ENCODE measurements around the gene IL1RN. TPM values are rescaled to one million over a fixed set of nuclear protein-coding genes. Genes with fewer than 3 reads are reported as not detected.

The IL1RN gene
- total RNA-seq, 1 donor from 2014 or later, result not detected

DNA sequence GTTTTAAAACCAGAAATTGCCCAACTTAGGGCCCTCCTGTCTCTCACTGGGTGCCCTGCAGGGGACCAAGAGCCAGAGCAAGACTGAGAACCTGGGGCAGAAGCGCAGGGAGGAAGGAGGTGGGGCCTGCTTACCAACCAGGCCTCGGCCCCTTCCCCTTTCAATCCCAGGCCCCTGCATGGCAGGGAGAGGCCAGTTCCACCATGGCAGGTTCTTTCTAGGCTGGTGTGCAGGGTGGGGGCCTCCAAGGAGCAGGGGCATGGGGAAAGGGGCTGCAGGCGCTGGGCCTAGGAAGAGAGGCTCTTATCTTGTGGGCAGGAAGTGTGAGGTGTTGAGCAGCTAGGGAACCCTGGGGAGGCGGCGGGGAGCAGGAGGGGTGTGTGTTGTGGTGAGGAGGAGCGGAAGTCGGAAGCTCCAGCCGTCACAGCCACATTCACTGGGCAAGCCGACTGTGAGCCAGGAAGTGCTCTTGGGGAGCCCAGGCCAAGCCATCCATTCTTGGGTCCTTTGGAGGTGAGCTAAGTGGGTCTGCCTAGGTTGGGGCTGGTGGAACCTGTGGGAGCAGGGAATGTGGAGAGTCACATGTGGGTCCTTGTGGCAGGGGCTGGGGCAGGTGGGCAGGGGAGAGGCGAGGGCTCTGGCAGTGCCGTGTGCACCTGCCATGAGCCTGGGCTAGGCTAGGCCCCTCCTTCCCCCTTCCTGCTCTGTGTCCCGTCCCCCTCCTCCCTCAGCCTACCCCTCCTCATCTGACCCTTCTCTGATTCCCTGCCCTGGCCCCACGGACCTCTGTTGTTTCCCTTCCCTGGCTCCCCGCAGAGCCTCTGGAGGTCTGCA is 46.4 kb downstream of the IL1RN start, which contains the start of gene PSD4:
TSS of gene PSD4 (plus strand) at position 430 of the 834 bp plus-strand sequence. CDS start 8,486 bp downstream, outside the sequence.
- DNase-seq (ENCODE audit: low read depth, low spot score), result no peak

DNA sequence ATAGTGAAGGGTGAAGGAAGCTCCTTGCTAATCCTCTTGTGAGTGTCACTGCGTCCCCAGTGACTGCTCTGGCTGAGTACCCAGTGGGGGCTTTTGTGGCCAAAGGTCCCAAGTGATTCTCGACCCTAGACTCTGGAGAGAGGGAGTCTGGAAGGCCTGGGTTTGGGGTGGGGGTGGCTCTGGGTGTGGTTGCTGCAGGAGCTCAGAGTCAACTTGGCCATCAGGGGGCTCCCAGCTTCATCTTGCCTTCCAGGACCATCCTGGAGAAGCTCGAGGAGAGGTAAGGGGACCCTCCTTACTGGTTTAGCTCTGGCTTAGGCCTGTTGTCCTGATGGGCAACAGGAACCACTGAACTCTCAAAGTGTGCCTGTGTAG is 47.0 kb downstream of the IL1RN start:
- no peak for DNase-seq (ENCODE audit: low read depth, low spot score)

DNA sequence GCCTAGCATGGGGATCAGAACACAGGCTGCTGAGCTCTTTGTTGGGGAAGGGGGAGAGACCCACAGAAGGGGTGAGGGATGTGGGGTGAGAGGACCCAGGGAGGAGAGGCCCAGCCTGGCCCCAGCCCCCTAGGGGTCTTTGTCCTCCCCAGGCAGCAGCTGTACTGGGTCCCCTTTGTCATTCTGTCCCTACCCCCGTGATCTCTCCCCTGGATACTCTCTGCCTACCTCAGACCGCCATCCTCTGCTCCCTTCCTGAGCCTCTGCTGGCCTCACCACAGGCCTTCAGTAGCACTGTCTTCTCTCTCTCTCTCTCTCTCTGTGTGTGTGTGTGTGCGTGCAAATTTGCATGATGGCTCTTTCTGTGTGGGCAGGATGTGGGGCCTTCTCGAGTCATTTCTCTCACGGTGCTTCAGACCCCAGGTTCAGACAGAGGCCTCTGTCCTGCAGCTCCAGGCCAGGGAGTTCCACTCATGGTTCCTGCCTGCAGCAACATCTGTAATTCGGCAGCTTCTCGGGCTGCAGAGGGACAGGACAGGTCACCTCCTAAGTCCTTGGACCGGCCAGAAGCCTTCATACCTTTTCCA is 47.7 kb downstream of the IL1RN start:
- no peak for DNase-seq (ENCODE audit: low read depth, low spot score)

DNA sequence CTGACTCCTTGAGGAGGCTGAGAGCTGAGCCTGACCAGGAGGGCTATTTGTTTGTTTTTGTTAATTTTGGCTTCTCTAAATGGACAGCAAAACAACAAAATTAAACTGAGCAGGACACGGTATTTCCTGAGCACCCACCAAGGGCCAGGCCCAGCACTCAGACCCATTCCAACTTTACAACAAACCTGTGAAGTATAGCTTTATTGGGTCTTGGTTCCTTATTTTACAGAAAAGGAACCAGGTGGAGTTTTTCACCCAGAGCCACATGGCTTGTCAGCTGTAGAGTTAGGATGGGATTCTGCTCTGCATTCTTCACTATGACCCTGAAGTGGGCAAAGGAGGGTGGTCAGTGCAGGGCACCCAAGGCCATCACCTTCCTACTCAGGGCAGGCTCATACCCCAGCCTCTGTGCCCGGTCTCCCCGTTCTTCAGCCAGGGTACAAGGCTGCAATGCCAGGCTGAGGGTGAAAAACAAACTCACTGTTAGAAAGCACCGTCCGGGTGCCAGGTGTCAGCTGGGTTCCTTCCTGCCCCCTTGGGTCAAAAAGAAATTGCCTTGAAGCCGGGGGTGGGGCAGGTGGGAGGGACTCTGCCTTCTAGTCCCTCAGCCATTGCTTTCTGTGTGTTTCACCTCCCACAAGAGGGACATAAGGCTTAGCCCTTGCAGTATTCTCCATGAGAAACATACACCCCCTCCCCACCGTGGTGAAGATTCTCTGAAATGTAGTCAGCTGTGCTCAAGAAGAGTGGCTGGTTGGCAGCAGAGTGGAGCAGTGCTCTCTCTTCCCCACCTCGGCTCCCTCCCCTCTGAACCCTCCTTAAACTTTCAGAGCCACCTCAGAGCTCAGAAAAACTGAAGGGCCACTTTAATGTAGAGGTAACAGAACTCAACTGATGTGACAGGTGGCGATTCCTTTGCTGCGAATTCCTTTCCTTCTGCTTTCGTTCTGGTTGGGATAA is 48.6 kb downstream of the IL1RN start:
- no peak for DNase-seq (ENCODE audit: low read depth, low spot score)

DNA sequence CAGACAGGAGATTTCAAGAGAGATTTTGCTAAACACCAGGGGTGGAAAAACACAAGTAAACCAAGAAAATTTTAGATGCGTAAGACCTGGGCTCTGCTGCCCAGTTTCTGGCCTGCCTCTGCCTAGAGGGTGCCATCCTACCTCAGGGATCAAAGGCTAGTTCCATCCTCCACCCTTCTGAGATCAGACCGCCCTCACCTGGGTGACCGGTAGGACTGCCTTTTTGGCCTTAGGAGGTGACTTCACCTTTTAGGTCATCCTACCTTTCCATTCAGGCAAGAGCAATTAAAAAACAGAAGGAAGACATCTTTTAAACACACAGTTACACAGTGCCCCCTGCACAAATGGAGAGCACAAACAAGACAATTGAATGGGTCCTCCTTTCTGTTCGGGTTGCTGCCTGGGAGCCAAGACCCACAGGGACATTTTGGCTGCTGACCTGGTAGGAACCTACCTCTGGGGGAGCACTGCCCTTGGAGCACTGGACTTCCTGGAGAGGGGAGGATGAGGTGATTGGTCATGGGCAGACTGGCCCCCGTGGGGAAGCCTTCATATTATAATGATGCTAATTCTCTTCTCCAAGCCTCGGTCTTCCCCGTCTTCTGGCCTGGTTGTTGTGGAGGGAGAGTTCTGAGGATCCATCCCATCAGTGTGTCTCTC is 49.4 kb downstream of the IL1RN start:
- no peak for DNase-seq (ENCODE audit: low read depth, low spot score)

DNA sequence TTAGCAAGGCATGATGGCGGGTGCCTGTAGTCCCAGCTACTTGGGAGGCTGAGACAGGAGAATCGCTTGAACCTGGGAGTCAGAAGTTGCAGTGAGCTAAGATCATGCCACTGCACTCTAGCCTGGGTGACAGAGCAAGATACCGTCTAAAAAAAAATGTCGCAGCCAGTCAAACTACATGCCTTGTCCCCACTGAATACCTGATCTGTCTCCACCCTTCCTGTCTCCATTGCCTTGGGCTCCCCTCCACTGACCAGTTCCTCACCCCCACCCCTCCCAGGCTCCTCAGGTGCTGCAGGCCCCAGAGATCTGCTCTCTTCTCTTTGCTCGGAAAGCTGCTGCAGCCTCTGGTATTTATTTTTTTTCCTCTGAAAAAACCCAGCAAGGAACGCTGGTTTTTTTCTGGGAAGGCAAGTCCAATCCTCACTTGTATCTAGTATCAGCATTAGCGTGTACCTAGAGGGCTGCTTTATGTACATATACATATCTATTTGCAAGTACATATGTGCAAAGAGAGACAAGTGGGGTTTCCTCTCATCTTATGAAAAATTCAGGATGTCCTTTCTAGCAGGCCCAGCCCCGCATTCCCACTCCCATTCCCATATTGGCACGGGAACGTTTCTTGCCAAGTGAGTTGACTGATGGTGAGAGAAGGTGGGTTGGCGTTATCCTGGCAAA is 50.8 kb downstream of the IL1RN start:
- no peak for DNase-seq (ENCODE audit: low read depth, low spot score)

DNA sequence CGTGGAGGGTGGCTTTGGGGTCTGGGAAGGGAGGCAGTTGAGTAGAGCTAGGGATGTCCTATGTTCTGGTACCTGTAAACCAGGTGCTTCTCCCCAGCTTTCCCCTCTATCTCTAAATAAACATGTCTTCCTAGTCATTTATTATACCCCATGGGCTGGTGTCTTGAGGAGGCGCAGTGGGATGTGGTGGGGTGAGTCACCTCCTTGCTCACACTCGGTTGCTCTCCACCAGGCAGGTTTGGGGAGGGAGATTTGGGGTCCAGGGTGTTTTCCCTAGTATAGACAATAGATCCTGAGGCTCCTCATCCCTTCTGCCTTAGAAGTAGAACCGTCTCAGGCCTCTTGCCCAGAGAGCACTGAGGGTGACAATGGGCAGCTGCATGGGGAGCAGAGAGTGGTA is 51.5 kb downstream of the IL1RN start:
- no peak for DNase-seq (ENCODE audit: low read depth, low spot score)

DNA sequence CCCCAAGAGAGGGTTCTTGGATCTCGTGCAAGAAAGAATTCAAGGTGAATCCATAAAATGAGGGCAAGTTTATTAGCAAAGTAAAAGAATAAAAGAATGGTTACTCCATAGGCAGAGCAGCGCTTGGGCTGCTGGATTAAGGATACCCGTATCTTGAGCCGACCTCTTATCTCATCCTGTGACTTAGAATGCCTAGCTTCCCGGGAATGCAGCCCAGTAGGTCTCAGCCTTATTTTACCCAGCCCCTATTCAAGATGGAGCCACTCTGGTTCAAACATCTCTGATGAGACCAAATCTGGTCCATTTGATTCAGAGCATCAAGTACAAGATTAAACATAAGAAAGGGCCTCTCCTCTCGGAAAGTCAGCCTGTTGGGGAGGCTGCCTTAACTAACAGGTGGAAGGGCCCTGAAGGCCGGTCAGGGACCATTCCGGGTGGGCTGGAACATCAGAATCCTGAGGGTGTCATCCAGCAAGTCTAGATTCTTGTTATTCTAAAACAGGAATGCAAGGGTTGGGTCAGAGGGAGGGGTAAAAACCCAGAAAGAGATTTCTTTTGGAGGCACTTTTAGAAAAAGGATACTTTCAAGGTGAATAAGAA is 52.1 kb downstream of the IL1RN start:
- no peak for DNase-seq (ENCODE audit: low read depth, low spot score)

DNA sequence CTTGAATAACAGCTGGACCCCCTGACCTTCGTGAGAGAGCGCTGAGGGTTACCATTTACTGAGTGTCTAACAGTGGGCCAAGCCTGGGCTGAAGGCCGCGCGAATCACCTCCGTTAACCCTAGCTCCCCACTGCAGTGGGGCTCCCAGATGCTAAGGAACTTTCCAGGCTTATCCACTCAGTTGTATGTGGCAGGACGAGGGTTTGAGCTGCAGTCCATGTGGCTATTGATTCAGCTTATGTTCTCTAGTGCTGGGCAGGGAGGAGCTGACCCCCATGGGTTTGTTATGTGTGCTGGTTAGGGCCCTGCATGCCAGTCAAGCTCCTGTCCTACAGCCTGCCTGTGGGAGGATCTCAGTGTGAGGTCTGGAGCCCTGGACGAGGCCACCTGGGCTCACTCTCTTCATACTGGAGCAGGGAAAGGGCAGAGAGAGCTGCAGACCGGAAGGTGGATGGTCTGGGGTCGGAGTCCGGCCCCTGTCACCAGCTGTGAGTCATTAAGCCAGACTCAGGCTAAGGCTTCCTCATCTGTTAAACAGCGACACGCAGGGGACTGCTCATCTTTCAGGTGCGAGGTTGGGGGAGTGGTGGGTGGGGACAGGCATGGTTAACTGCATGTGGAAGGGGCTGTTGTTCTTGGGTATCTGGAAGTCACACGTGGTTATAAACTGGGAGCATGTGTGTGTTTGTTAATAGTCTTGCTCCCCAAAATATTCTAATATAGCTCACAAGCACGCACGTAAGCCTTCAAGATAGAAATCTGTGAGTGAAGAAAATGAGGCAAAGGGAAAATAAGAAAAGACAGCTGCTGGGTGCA is 52.9 kb downstream of the IL1RN start:
- DNase-seq (ENCODE audit: low read depth, low spot score), result no peak

DNA sequence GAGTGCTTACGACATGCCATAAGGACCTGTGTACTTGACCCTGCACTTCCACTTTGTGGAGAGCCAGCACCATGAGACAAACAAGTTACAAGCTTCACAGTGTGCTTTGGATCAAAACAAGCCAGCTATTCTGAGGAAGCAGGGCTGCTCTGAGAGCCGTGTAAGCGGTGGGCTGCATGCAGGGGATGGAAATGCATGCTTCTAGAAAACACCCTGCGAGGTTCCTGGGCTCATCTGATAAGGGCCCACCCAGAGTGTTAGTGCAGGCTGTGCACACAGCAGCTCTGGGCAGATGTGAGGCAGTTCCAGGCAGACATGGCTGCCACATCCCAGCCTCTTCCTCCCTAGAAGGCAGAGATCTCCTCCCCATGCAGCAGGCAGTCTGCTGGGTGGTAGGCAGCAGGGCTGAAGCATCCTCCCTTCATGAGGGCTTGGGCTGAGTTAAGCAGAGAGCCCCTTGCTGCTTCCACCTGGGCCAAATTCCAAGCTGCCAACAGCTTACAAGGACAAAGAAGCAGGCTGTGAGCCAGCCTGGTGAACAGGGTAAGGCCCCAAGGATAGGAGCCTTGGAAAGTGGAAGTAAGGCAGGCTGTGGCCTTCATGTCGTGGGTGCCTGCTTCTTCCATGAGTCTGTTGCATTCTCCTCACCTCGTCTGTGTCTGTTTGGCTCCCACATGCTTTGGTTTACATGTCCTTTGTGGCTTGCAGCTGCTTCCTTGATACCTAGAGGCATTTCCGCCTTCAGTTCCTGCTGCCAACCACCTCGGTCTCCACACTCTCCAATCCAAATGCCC is 54.1 kb downstream of the IL1RN start:
- no peak for DNase-seq (ENCODE audit: low read depth, low spot score)

DNA sequence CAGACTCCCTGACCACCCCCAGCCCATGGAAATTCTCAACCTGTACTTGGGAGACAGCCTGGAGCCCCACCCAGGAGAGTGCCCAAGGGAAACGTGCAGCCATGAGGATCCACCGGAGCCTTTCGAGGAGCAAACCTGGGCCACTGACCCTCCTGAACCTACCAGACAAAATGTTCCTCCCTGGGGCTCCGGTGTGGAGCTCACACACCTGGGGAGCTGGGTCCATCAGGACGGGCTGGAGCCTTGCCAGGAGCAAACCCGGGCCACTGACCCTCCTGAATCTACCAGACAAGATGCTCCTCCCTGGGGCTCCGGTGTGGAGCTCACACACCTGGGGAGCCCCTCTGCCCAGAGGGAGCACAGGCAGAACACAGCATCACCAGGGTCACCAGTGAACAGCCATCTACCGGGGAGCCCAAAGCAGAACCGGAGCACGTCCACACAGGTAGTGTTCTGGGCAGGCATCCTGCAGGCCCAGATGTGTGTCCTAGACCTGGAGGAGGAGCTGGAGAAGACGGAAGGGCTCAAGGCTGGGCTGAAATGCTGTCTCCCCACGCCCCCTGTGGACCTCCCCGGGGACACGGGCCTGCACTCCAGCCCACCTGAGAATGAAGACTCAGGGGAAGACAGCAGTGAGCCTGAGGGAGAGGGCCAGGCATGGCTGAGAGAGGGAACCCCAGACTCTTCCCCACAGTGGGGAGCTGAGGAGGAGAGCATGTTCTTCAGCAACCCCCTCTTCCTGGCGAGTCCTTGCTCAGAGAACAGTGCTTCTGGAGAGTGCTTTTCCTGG is 55.3 kb downstream of the IL1RN start:
- DNase-seq (ENCODE audit: low read depth, low spot score), result no peak

DNA sequence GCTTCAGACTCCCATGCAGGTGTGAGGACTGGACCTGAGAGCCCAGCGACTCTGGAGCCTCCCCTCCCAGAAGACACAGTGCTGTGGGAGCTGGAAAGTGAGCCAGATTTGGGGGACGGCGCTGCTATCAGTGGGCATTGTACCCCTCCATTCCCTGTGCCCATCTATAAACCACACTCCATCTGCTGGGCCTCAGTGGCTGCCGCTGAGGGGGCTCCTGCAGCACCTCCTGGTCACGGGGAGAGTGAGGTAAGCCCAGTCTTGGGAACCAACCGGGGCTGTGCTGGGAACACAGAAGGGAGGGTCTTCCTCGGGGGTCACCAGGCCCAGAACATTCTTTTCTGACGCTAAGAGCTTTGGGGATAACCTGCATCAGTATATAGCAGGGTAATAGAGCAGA is 55.9 kb downstream of the IL1RN start:
- no peak for DNase-seq (ENCODE audit: low read depth, low spot score)

Other genes starting within 250 kb of the IL1RN start
- gene IL37, start 216.4 kb upstream of the IL1RN start, total RNA-seq, result not detected in 2 replicates
- not detected in 2 replicates for gene IL36G, start 149.6 kb upstream of the IL1RN start, total RNA-seq
- gene IL36A, start 122.1 kb upstream of the IL1RN start, total RNA-seq, result not detected in 2 replicates
- gene IL36B, start 74.7 kb upstream of the IL1RN start, total RNA-seq, result not detected in 2 replicates
- gene IL36RN, start 68.4 kb upstream of the IL1RN start, total RNA-seq, result not detected in 2 replicates
- gene IL1F10, start 59.6 kb upstream of the IL1RN start, total RNA-seq, result not detected in 2 replicates
- gene PSD4, start 46.4 kb downstream of the IL1RN start, total RNA-seq, result 0.26 and 0.32 TPM in 2 replicates
- gene PAX8, start 151.3 kb downstream of the IL1RN start, total RNA-seq, result 0.07 and 0.18 TPM in 2 replicates

All from pulmonary artery endothelial cell (primary cell).